WTC11 (cell line): ENCODE results near the gene BABAM2. TPM values are rescaled to one million over a fixed set of nuclear protein-coding genes. Genes with fewer than 3 reads are reported as not detected.

Experiments used
- ATAC-seq: fragments of 200-7000 bp; cut with Tn5 transposase; 2 replicates; pipeline ENCODE4 v1.10.0; 2021; ENCODE audit warnings: mild to moderate bottlenecking, moderate library complexity
- CTCF ChIA-PET: fragments of 300-600 bp; sonication (Branson Sonifier 250); formaldehyde crosslinking; loops from one replicate; lab custom pipeline; 2021; ENCODE audit warnings: antibody characterized with exemption; lab: Charles Lee
- POLR2A ChIA-PET: fragments of 350-600 bp; sonication (Branson Sonifier 250); formaldehyde crosslinking; loops from one replicate; lab custom pipeline; 2021; ENCODE audit warnings: antibody characterized with exemption; lab: Charles Lee
- DNase-seq: peaks from one replicate; pipeline ENCODE4 v3.0.0; 2021; ENCODE audit warnings: low spot score
- H3K27ac Mint-ChIP-seq: 2 replicates; pipeline ENCODE4 v1.8.0; 2021; ENCODE audit warnings: mixed read lengths
- H3K27me3 Mint-ChIP-seq: 2 replicates; pipeline ENCODE4 v1.8.0; 2021; ENCODE audit warnings: low read depth, mild to moderate bottlenecking, moderate library complexity, mixed read lengths
- H3K36me3 Mint-ChIP-seq: 2 replicates; pipeline ENCODE4 v1.8.0; 2021; ENCODE audit warnings: mixed read lengths
- H3K4me1 Mint-ChIP-seq: 2 replicates; pipeline ENCODE4 v1.8.0; 2022; ENCODE audit warnings: mixed read lengths
- H3K4me3 Mint-ChIP-seq: 2 replicates; pipeline ENCODE4 v1.8.0; 2021; ENCODE audit warnings: mild to moderate bottlenecking, moderate library complexity, mixed read lengths
- H3K9me3 Mint-ChIP-seq: 2 replicates; pipeline ENCODE4 v1.8.0; 2021; ENCODE audit warnings: mixed read lengths
- CREM ChIP-seq: sonication (generic); formaldehyde crosslinking; IDR thresholded peaks from 2 replicates; pipeline ENCODE4 v1.8.1; 2022; ENCODE audit warnings: mild to moderate bottlenecking, missing genetic modification reagents, moderate library complexity
- ESRRA ChIP-seq: sonication (generic); formaldehyde crosslinking; IDR thresholded peaks from 2 replicates; pipeline ENCODE4 v1.8.1; 2022; ENCODE audit warnings: mild to moderate bottlenecking, missing genetic modification reagents, borderline replicate concordance
- JAZF1 ChIP-seq: fragments of 250-450 bp; sonication (Bioruptor Pico); IDR thresholded peaks from 2 replicates; pipeline ENCODE4 v1.9.0; 2021; ENCODE audit warnings: moderate library complexity, mild to moderate bottlenecking, inconsistent platforms
- KAT7 ChIP-seq: sonication (generic); formaldehyde crosslinking; IDR thresholded peaks from 2 replicates; pipeline ENCODE4 v1.8.1; 2023; ENCODE audit warnings: missing genetic modification reagents, mild to moderate bottlenecking, borderline replicate concordance
- MXD4 ChIP-seq: fragments of 250-450 bp; sonication (Bioruptor Pico); IDR thresholded peaks from 2 replicates; pipeline ENCODE4 v1.8.0; 2021; ENCODE audit warnings: mild to moderate bottlenecking, moderate library complexity, borderline replicate concordance
- NR1H2 ChIP-seq: sonication (generic); formaldehyde crosslinking; IDR thresholded peaks from 2 replicates; pipeline ENCODE4 v1.9.0; 2021; ENCODE audit warnings: mild to moderate bottlenecking, moderate library complexity, missing genetic modification reagents
- NR3C1 ChIP-seq: sonication (generic); formaldehyde crosslinking; conservative IDR thresholded peaks from 2 replicates; pipeline ENCODE4 v1.8.1; 2023; ENCODE audit warnings: low read depth, mild to moderate bottlenecking, missing genetic modification reagents
- SMAD3 ChIP-seq: sonication (generic); formaldehyde crosslinking; IDR thresholded peaks from 2 replicates; pipeline ENCODE4 v1.8.0; 2022; ENCODE audit warnings: missing genetic modification reagents, mild to moderate bottlenecking, borderline replicate concordance
- SOX15 ChIP-seq: fragments of 250-450 bp; sonication (Bioruptor Pico); IDR thresholded peaks from 2 replicates; pipeline ENCODE4 v1.9.0; 2021; ENCODE audit warnings: mild to moderate bottlenecking
- SP1 ChIP-seq: sonication (generic); formaldehyde crosslinking; conservative IDR thresholded peaks from 2 replicates; pipeline ENCODE4 v1.8.1; 2022; ENCODE audit warnings: missing genetic modification reagents
- ZBTB21 ChIP-seq: sonication (generic); formaldehyde crosslinking; IDR thresholded peaks from 2 replicates; pipeline ENCODE4 v1.8.1; 2023; ENCODE audit warnings: mild to moderate bottlenecking, missing genetic modification reagents, borderline replicate concordance
- ZNF317 ChIP-seq: sonication (generic); formaldehyde crosslinking; IDR thresholded peaks from 2 replicates; pipeline ENCODE4 v1.8.1; 2023; ENCODE audit warnings: low read depth, mild to moderate bottlenecking, moderate library complexity, missing genetic modification reagents, borderline replicate concordance
- ZNF396 ChIP-seq: fragments of 250-450 bp; sonication (Bioruptor Pico); IDR thresholded peaks from 2 replicates; pipeline ENCODE4 v1.8.0; 2021; ENCODE audit warnings: mild to moderate bottlenecking, moderate library complexity, borderline replicate concordance
- ZNF416 ChIP-seq: fragments of 250-450 bp; sonication (Bioruptor Pico); IDR thresholded peaks from 2 replicates; pipeline ENCODE4 v1.9.0; 2021; ENCODE audit warnings: mild to moderate bottlenecking, inconsistent platforms
- ZNF423 ChIP-seq: fragments of 250-450 bp; sonication (Bioruptor Pico); IDR thresholded peaks from 2 replicates; pipeline ENCODE4 v2.1.2; 2022; ENCODE audit warnings: mild to moderate bottlenecking, moderate library complexity
- ZNF671 ChIP-seq: fragments of 250-450 bp; sonication (Bioruptor Pico); IDR thresholded peaks from 2 replicates; pipeline ENCODE4 v1.8.0; 2021; ENCODE audit warnings: mild to moderate bottlenecking
- total RNA-seq: library from RNA; stranded (reverse); gene quantifications from 3 replicates; pipeline ENCODE4 v1.2.3, GENCODE V29; 2021
- TF ChIP-seq, protein P1 (sequence below): sonication (generic); formaldehyde crosslinking; IDR thresholded peaks from 2 replicates; pipeline ENCODE4 v1.8.1; 2022; ENCODE audit warnings: mild to moderate bottlenecking, moderate library complexity, missing genetic modification reagents
- TF ChIP-seq, protein P2 (sequence below): fragments of 250-450 bp; sonication (Bioruptor Pico); IDR thresholded peaks from 2 replicates; pipeline ENCODE4 v1.8.0; 2021; ENCODE audit warnings: mild to moderate bottlenecking
- TF ChIP-seq, protein P3 (sequence below): fragments of 250-450 bp; sonication (Bioruptor Pico); IDR thresholded peaks from 2 replicates; pipeline ENCODE4 v2.1.2; 2022; ENCODE audit warnings: mild to moderate bottlenecking, moderate library complexity
- TF ChIP-seq, protein P4 (sequence below): fragments of 250-450 bp; sonication (Bioruptor Pico); IDR thresholded peaks from 2 replicates; pipeline ENCODE4 v1.9.0; 2021; ENCODE audit warnings: mild to moderate bottlenecking
- TF ChIP-seq, protein P5 (sequence below): fragments of 250-450 bp; sonication (Bioruptor Pico); IDR thresholded peaks from 2 replicates; pipeline ENCODE4 v1.9.0; 2021; ENCODE audit warnings: mild to moderate bottlenecking
- TF ChIP-seq, protein P6 (sequence below): sonication (generic); formaldehyde crosslinking; IDR thresholded peaks from 2 replicates; pipeline ENCODE4 v1.8.1; 2023; ENCODE audit warnings: mild to moderate bottlenecking, missing genetic modification reagents, moderate library complexity
- TF ChIP-seq, protein P7 (sequence below): fragments of 250-450 bp; sonication (Bioruptor Pico); conservative IDR thresholded peaks from 2 replicates; pipeline ENCODE4 v1.9.0; 2021; ENCODE audit warnings: mild to moderate bottlenecking

Gene BABAM2
- total RNA-seq, 1 experiment from 2014 or later = 16.5 TPM

DNA sequence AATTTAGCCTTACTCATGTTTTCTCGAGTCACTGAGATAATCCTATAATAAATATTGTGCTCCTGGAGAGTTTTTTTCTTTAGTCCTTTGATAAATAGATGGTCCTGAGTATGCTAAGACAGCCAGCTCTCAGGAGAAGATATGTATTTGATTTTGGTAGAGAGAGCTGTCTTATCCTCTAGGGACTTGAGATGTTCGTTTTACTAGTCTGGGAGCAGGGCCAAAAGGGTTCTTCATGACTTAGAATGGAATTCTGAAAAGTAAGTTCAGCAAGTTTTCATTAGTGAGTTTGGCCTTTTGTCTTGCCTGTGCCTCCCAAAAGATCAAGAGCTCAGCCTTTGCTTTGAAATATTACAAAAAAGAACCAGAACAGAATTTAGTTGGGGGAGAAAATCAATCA lies 246.7 kb downstream of the BABAM2 start:
- no peak for ATAC-seq
- CTCF ChIA-PET = interaction anchor here (1.2 kb wide), 1 partner anchor 18 kb away, joined by 3 read pairs; no protein-coding TSS in a partner anchor

DNA sequence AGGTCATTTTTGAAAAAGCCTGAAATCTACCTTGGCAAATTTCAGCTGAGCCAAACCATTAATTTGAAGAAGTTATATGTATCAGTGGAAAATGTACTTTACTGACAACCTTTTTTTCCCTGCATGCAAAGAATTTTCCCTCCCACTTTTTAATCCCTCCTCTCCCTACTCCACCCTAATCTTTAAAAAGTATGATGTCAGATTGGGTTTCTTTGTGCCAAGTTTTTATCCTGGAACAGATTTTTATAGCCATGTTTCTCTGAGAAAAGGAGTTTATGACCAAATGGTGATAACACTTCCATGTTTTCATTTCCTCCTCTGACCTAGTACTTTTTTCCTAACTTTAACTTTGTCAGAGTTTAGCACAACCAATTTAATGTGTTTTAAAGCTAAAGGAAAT lies 251.9 kb downstream of the BABAM2 start:
- Mint-ChIP-seq H3K9me3 (peaks cover 4% of the 10 kb centered on the region; the same call in 1 of the 2 replicates), H3K4me1 (no peaks in the 10 kb centered on the region), H3K27ac (no peak overlapping the region), H3K27me3 (no peaks in the 10 kb centered on the region), H3K4me3 (no peak overlapping the region), H3K36me3 (no peaks in the 10 kb centered on the region)
- no peak for ATAC-seq
- no peak for DNase-seq
- ChIA-PET POLR2A (no interaction called here), CTCF (no interaction called here)
- TF ChIP-seq SP1 (CRISPR knock-in tag) (no peak), SMAD3 (CRISPR knock-in tag) (no peak), ZNF317 (CRISPR knock-in tag) (no peak), KAT7 (CRISPR knock-in tag) (no peak), ZNF671 (CRISPR knock-in tag) (no peak), ESRRA (no peak), CREM (CRISPR knock-in tag) (no peak), ZNF396 (CRISPR knock-in tag) (no peak), NR1H2 (no peak), ZNF423 (CRISPR knock-in tag) (no peak), NR3C1 (CRISPR knock-in tag) (no peak), ZBTB21 (no peak), MXD4 (CRISPR knock-in tag) (no peak)
- TF ChIP-seq, protein P1, sequence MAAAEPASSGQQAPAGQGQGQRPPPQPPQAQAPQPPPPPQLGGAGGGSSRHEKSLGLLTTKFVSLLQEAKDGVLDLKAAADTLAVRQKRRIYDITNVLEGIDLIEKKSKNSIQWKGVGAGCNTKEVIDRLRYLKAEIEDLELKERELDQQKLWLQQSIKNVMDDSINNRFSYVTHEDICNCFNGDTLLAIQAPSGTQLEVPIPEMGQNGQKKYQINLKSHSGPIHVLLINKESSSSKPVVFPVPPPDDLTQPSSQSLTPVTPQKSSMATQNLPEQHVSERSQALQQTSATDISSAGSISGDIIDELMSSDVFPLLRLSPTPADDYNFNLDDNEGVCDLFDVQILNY (CRISPR knock-in tag) = no peak
- TF ChIP-seq, protein P2, sequence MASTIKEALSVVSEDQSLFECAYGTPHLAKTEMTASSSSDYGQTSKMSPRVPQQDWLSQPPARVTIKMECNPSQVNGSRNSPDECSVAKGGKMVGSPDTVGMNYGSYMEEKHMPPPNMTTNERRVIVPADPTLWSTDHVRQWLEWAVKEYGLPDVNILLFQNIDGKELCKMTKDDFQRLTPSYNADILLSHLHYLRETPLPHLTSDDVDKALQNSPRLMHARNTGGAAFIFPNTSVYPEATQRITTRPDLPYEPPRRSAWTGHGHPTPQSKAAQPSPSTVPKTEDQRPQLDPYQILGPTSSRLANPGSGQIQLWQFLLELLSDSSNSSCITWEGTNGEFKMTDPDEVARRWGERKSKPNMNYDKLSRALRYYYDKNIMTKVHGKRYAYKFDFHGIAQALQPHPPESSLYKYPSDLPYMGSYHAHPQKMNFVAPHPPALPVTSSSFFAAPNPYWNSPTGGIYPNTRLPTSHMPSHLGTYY (CRISPR knock-in tag) = no peak
- TF ChIP-seq, protein P3, sequence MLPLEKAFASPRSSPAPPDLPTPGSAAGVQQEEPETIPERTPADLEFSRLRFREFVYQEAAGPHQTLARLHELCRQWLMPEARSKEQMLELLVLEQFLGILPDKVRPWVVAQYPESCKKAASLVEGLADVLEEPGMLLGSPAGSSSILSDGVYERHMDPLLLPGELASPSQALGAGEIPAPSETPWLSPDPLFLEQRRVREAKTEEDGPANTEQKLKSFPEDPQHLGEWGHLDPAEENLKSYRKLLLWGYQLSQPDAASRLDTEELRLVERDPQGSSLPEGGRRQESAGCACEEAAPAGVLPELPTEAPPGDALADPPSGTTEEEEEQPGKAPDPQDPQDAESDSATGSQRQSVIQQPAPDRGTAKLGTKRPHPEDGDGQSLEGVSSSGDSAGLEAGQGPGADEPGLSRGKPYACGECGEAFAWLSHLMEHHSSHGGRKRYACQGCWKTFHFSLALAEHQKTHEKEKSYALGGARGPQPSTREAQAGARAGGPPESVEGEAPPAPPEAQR (CRISPR knock-in tag) = no peak
- TF ChIP-seq, protein P4, sequence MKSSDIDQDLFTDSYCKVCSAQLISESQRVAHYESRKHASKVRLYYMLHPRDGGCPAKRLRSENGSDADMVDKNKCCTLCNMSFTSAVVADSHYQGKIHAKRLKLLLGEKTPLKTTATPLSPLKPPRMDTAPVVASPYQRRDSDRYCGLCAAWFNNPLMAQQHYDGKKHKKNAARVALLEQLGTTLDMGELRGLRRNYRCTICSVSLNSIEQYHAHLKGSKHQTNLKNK = no peak
- TF ChIP-seq, protein P5, sequence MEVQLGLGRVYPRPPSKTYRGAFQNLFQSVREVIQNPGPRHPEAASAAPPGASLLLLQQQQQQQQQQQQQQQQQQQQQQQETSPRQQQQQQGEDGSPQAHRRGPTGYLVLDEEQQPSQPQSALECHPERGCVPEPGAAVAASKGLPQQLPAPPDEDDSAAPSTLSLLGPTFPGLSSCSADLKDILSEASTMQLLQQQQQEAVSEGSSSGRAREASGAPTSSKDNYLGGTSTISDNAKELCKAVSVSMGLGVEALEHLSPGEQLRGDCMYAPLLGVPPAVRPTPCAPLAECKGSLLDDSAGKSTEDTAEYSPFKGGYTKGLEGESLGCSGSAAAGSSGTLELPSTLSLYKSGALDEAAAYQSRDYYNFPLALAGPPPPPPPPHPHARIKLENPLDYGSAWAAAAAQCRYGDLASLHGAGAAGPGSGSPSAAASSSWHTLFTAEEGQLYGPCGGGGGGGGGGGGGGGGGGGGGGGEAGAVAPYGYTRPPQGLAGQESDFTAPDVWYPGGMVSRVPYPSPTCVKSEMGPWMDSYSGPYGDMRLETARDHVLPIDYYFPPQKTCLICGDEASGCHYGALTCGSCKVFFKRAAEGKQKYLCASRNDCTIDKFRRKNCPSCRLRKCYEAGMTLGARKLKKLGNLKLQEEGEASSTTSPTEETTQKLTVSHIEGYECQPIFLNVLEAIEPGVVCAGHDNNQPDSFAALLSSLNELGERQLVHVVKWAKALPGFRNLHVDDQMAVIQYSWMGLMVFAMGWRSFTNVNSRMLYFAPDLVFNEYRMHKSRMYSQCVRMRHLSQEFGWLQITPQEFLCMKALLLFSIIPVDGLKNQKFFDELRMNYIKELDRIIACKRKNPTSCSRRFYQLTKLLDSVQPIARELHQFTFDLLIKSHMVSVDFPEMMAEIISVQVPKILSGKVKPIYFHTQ (CRISPR knock-in tag) = no peak
- TF ChIP-seq, protein P6, sequence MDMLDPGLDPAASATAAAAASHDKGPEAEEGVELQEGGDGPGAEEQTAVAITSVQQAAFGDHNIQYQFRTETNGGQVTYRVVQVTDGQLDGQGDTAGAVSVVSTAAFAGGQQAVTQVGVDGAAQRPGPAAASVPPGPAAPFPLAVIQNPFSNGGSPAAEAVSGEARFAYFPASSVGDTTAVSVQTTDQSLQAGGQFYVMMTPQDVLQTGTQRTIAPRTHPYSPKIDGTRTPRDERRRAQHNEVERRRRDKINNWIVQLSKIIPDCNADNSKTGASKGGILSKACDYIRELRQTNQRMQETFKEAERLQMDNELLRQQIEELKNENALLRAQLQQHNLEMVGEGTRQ (CRISPR knock-in tag) = no peak
- TF ChIP-seq, all 79 proteins: peak for 0

More for the DNA sequence above, 246.7 kb downstream of the BABAM2 start:
- Mint-ChIP-seq H3K9me3 (no peaks in the 10 kb centered on the region), H3K27me3 (no peaks in the 10 kb centered on the region), H3K4me3 (no peak overlapping the region), H3K27ac (no peak overlapping the region), H3K4me1 (no peaks in the 10 kb centered on the region), H3K36me3 (0 out of 2 replicates have a peak, but pooled peaks cover 2% of the 10 kb centered on the region)
- DNase-seq = no peak
- POLR2A ChIA-PET = no interaction called here
- no peak for TF ChIP-seq SOX15 (CRISPR knock-in tag)
- no peak for TF ChIP-seq JAZF1 (CRISPR knock-in tag)
- TF ChIP-seq, protein P7, sequence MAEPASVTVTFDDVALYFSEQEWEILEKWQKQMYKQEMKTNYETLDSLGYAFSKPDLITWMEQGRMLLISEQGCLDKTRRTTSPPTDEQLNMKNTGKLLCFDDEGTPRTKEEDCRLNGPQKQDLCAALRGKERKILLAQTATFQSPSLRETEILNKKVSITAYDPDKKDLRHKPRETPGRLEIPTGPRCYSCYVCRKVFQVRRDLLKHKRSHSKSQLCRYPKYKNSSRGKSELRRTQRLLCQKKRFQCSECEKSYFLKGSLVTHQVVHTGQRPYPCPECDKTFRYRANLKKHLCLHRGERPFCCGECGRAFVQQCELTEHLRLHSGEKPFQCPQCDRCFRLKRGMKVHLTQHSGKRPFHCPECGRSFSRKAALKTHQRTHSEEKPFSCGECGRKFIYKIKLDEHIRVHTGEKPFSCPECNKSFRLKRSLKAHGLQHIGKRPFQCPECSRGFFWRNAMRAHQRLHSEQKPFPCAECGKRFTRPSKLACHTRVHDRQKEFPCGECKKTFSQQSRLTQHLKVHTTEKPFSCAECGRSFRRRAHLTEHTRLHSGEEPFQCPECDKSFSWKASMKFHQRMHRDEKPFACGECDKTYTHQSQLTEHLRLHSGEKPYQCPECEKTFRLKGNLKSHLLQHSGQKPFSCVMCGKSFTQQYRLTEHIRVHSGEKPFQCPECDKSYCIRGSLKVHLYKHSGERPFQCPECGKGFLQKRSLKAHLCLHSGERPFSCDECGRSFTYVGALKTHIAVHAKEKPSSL (CRISPR knock-in tag) = no peak
- TF ChIP-seq ZNF416 = no peak
